HFF-Myc (cell line): ENCODE data around the gene THYN1.

ENCODE experiments used
- DNase-seq: peaks from one replicate; pipeline ENCODE4 v3.0.0-alpha.2; 2011; ENCODE audit warnings: low read depth; ENCODE audit errors: extremely low read depth
- H3K4me3 ChIP-seq: replicated peaks from 2 replicates; pipeline ENCODE4 v1.5.1; 2011; ENCODE audit warnings: low read depth, mild to moderate bottlenecking, control low read depth, low read length
- CTCF ChIP-seq: IDR thresholded peaks from 2 replicates; pipeline ENCODE4 v1.5.1; 2012; ENCODE audit warnings: mild to moderate bottlenecking, low read depth, low read length, control low read depth; ENCODE audit errors: missing control alignments

The THYN1 gene

GRCh38 chr11:134238956-134239355 lies 14.2 kb downstream of the THYN1 start:
- H3K4me3 ChIP-seq, result no peak overlapping the region
- no peak for TF ChIP-seq CTCF
- no peak for DNase-seq

- no peak overlapping the region for H3K4me3 ChIP-seq
These were observed 15.6 kb downstream of the THYN1 start for GRCh38 chr11:134237557-134237922.

GRCh38 chr11:134236834-134237556 lies 16.2 kb downstream of the THYN1 start:
- no peak for TF ChIP-seq CTCF
- DNase-seq, result no peak
- no peak overlapping the region for H3K4me3 ChIP-seq

More at GRCh38 chr11:134237557-134237922, 15.6 kb downstream of the THYN1 start:
- no peak for DNase-seq
- no peak for TF ChIP-seq CTCF

- no peak overlapping the region for H3K4me3 ChIP-seq
These were observed 17.8 kb downstream of the THYN1 start for GRCh38 chr11:134235399-134235798.

GRCh38 chr11:134233729-134234179 lies 19.4 kb downstream of the THYN1 start:
- TF ChIP-seq CTCF, result no peak
- DNase-seq, result no peak
- H3K4me3 ChIP-seq, result no peak overlapping the region

More at GRCh38 chr11:134235399-134235798, 17.8 kb downstream of the THYN1 start:
- no peak for DNase-seq
- no peak for TF ChIP-seq CTCF

- TF ChIP-seq CTCF, result no peak
- no peak overlapping the region for H3K4me3 ChIP-seq
- no peak for DNase-seq
These were observed 21.0 kb downstream of the THYN1 start for GRCh38 chr11:134231958-134232659.

GRCh38 chr11:134230339-134230738 lies 22.8 kb downstream of the THYN1 start:
- TF ChIP-seq CTCF, result no peak
- H3K4me3 ChIP-seq, result no peak overlapping the region
- no peak for DNase-seq
